HepG2 (cell line): ENCODE measurements around the gene GPR137. TPM values are rescaled to one million over a fixed set of nuclear protein-coding genes. Genes with fewer than 3 reads are reported as not detected.

Source experiments
- CREB3 ChIP-seq: sonication (generic); formaldehyde crosslinking; IDR thresholded peaks from 2 replicates; pipeline ENCODE4 v1.5.0; 2020; ENCODE audit warnings: missing genetic modification reagents
- EEA1 ChIP-seq: sonication (generic); formaldehyde crosslinking; IDR thresholded peaks from 2 replicates; pipeline ENCODE4 v1.5.1; 2020; ENCODE audit warnings: mild to moderate bottlenecking, missing genetic modification reagents, borderline replicate concordance
- GZF1 ChIP-seq: sonication (generic); formaldehyde crosslinking; IDR thresholded peaks from 2 replicates; pipeline ENCODE4 v1.5.1; 2020; ENCODE audit warnings: mild to moderate bottlenecking, missing genetic modification reagents
- HMGXB4 ChIP-seq, 2 experiments: sonication (generic) in 1 of 2; formaldehyde crosslinking in 1 of 2; IDR thresholded peaks; 2 replicates each; pipeline versions ENCODE4 v1.4.0 to v1.6.1; 2018 to 2020; ENCODE audit warnings: missing genetic modification reagents in 2 of 2, borderline replicate concordance in 1 of 2, low read depth in 1 of 2, mild to moderate bottlenecking in 1 of 2, missing biosample characterization in 1 of 2
- ISL2 ChIP-seq: sonication (generic); formaldehyde crosslinking; IDR thresholded peaks from 2 replicates; pipeline ENCODE4 v1.5.0; 2020; ENCODE audit warnings: missing genetic modification reagents
- MEIS1 ChIP-seq: sonication (generic); formaldehyde crosslinking; IDR thresholded peaks from 2 replicates; pipeline ENCODE4 v1.9.0; 2021; ENCODE audit warnings: mild to moderate bottlenecking, missing genetic modification reagents, moderate library complexity, borderline replicate concordance
- NFYC ChIP-seq: IDR thresholded peaks from 2 replicates; pipeline ENCODE4 v1.6.1; 2016; ENCODE audit warnings: missing genetic modification reagents, missing compliant biosample characterization
- ONECUT2 ChIP-seq: sonication (generic); formaldehyde crosslinking; IDR thresholded peaks from 2 replicates; pipeline ENCODE4 v1.4.0; 2020; ENCODE audit warnings: missing genetic modification reagents
- RNF219 ChIP-seq: sonication (generic); formaldehyde crosslinking; IDR thresholded peaks from 2 replicates; pipeline ENCODE4 v1.5.0; 2020; ENCODE audit warnings: mild to moderate bottlenecking, missing genetic modification reagents
- SP140L ChIP-seq: sonication (generic); formaldehyde crosslinking; IDR thresholded peaks from 2 replicates; pipeline ENCODE4 v1.4.0; 2020; ENCODE audit warnings: missing genetic modification reagents, borderline replicate concordance
- YY1 ChIP-seq: IDR thresholded peaks from 2 replicates; pipeline ENCODE4 v1.6.1; 2011; ENCODE audit warnings: low read length, low read depth, moderate library complexity, mild to moderate bottlenecking; ENCODE audit not compliant: insufficient read depth, insufficient replicate concordance
- ZNF142 ChIP-seq: sonication (generic); formaldehyde crosslinking; IDR thresholded peaks from 2 replicates; pipeline ENCODE4 v1.4.0; 2020; ENCODE audit warnings: missing genetic modification reagents
- ZNF264 ChIP-seq: sonication (generic); formaldehyde crosslinking; IDR thresholded peaks from 2 replicates; pipeline ENCODE4 v1.4.0; 2020; ENCODE audit warnings: missing genetic modification reagents
- ZNF354B ChIP-seq: sonication (generic); formaldehyde crosslinking; IDR thresholded peaks from 2 replicates; pipeline ENCODE4 v1.8.0; 2022; ENCODE audit warnings: mild to moderate bottlenecking, missing genetic modification reagents
- ZNF362 ChIP-seq: sonication (generic); formaldehyde crosslinking; IDR thresholded peaks from 2 replicates; pipeline ENCODE4 v1.4.0; 2020; ENCODE audit warnings: missing genetic modification reagents, mild to moderate bottlenecking, borderline replicate concordance
- ZNF570 ChIP-seq: sonication (generic); formaldehyde crosslinking; IDR thresholded peaks from 2 replicates; pipeline ENCODE4 v1.4.0; 2020; ENCODE audit warnings: mild to moderate bottlenecking, missing genetic modification reagents, borderline replicate concordance
- polyA plus RNA-seq, 8 experiments: library from polyadenylated mRNA; depleted of rRNA in 3 of 8; stranded (reverse) in 7 of 8; unstranded in 1 of 8; fragments of >200 nt; fragmentation: Illumina TruSeq in 4 of 8; extraction: Trizol in 4 of 8; gene quantifications; 2 replicates each; pipeline versions ENCODE4 v1.2.1 to v1.2.3, GENCODE V29; 2011 to 2016; ENCODE audit warnings: low read depth in 4 of 8, missing spikeins in 1 of 8, mixed read lengths in 1 of 8; ENCODE audit not compliant: insufficient read depth in 1 of 8
- total RNA-seq, 5 experiments: library from RNA; depleted of rRNA; stranded (reverse); fragments of >200 nt; fragmentation: Illumina TruSeq; extraction: Trizol; gene quantifications; 2 replicates each; pipeline ENCODE4 v1.2.3, GENCODE V29; 2016; ENCODE audit warnings: low read depth in 1 of 5

The GPR137 gene
- total and polyA plus RNA-seq, 2 of the 13 experiments (the other 11 are each of a cell fraction or from before 2014, with no cell fraction given), result 8.5 to 13.2 TPM

- TF ChIP-seq RNF219 (CRISPR knock-in tag) (no peak), SP140L (CRISPR knock-in tag) (no peak), ISL2 (CRISPR knock-in tag) (no peak; the same call in none of the 2 replicates), MEIS1 (no peak), HMGXB4 (CRISPR knock-in tag; IDR thresholded peaks at IDR 0.05; ENCODE audit: borderline replicate concordance in 1 of 2, low read depth in 1 of 2) (peak; percentile 92 to 95), ZNF264 (CRISPR knock-in tag) (peak; percentile 74), ZNF570 (CRISPR knock-in tag) (no peak), GZF1 (CRISPR knock-in tag) (no peak), ZNF362 (CRISPR knock-in tag) (no peak), EEA1 (CRISPR knock-in tag) (no peak), NFYC (CRISPR knock-in tag) (no peak), ZNF142 (CRISPR knock-in tag) (peak; percentile 74), CREB3 (CRISPR knock-in tag) (0 out of 2 replicates have a peak, but pooled peaks have one; percentile 39), YY1 (peak; percentile 40), ZNF354B (no peak), ONECUT2 (CRISPR knock-in tag) (no peak)
Observed at GRCh38 chr11:64304316-64305072, 18.8 kb downstream of the GPR137 start (continued).
